Endothelial cell (in vitro differentiated cells): ENCODE measurements around the gene GHITM. TPM values are rescaled to one million over a fixed set of nuclear protein-coding genes. Genes with fewer than 3 reads are reported as not detected.

Experiments
- DNase-seq: peaks from one replicate; pipeline ENCODE4 v3.0.0; 2021; ENCODE audit warnings: low spot score
- H3K27ac Mint-ChIP-seq: one replicate; pipeline ENCODE4 v1.8.0; 2021; ENCODE audit warnings: mixed read lengths, inconsistent platforms; ENCODE audit not compliant: unreplicated experiment
- H3K27me3 Mint-ChIP-seq: one replicate; pipeline ENCODE4 v1.8.0; 2021; ENCODE audit warnings: mild to moderate bottlenecking, moderate library complexity, mixed read lengths, inconsistent platforms; ENCODE audit not compliant: unreplicated experiment
- H3K36me3 Mint-ChIP-seq: one replicate; pipeline ENCODE4 v1.8.0; 2021; ENCODE audit warnings: mild to moderate bottlenecking, low read depth, mixed read lengths, inconsistent platforms; ENCODE audit not compliant: unreplicated experiment
- H3K4me1 Mint-ChIP-seq: one replicate; pipeline ENCODE4 v1.8.0; 2021; ENCODE audit warnings: mild to moderate bottlenecking, mixed read lengths, inconsistent platforms; ENCODE audit not compliant: unreplicated experiment
- H3K4me3 Mint-ChIP-seq: one replicate; pipeline ENCODE4 v1.8.0; 2021; ENCODE audit warnings: mild to moderate bottlenecking, mixed read lengths, inconsistent platforms; ENCODE audit not compliant: unreplicated experiment
- H3K9me3 Mint-ChIP-seq: one replicate; pipeline ENCODE4 v1.8.0; 2021; ENCODE audit warnings: mixed read lengths, inconsistent platforms; ENCODE audit not compliant: unreplicated experiment
- total RNA-seq: library from RNA; stranded (reverse); fragmentation: NEBNext Ultra II Directional; extraction: Animal tissue kit (Norgen Biotek cat#: 25700); gene quantifications from one replicate; pipeline ENCODE4 v1.2.1, GENCODE V29; 2021; ENCODE audit not compliant: unreplicated experiment
- TF ChIP-seq, protein P1 (sequence below): fragments of 200-600 bp; sonication (generic); IDR thresholded peaks from one replicate; pipeline ENCODE4 v1.5.0; 2021; ENCODE audit warnings: antibody characterized with exemption; ENCODE audit not compliant: unreplicated experiment

Gene GHITM
- total RNA-seq, 1 donor from 2014 or later = 97.8 TPM

DNA sequence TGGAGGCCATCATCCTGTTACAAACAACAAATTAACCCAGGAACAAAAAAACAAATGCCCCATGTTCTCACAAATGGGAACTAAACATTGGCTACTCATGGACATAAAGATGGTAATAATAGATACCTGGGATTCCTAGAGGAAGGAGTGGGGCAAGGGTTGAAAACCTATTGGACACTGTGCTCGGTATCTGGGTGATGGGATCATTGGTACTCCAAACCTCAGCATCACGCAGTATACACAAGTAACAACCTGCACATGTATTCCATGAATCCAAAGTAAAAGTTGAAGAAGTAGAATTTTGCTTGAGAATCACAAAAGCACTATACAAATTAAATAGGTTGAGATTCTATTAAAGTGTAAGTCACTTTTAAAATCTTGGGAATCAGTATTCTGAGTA lies 16.7 kb downstream of the GHITM start:
- Mint-ChIP-seq H3K9me3 (no peaks in the 10 kb centered on the region), H3K4me3 (no peak overlapping the region), H3K4me1 (no peaks in the 10 kb centered on the region), H3K27me3 (peaks cover 2% of the 10 kb centered on the region), H3K36me3 (no peaks in the 10 kb centered on the region), H3K27ac (no peak overlapping the region)
- TF ChIP-seq, protein P1, sequence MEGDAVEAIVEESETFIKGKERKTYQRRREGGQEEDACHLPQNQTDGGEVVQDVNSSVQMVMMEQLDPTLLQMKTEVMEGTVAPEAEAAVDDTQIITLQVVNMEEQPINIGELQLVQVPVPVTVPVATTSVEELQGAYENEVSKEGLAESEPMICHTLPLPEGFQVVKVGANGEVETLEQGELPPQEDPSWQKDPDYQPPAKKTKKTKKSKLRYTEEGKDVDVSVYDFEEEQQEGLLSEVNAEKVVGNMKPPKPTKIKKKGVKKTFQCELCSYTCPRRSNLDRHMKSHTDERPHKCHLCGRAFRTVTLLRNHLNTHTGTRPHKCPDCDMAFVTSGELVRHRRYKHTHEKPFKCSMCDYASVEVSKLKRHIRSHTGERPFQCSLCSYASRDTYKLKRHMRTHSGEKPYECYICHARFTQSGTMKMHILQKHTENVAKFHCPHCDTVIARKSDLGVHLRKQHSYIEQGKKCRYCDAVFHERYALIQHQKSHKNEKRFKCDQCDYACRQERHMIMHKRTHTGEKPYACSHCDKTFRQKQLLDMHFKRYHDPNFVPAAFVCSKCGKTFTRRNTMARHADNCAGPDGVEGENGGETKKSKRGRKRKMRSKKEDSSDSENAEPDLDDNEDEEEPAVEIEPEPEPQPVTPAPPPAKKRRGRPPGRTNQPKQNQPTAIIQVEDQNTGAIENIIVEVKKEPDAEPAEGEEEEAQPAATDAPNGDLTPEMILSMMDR = no peak
- no peak for DNase-seq

DNA sequence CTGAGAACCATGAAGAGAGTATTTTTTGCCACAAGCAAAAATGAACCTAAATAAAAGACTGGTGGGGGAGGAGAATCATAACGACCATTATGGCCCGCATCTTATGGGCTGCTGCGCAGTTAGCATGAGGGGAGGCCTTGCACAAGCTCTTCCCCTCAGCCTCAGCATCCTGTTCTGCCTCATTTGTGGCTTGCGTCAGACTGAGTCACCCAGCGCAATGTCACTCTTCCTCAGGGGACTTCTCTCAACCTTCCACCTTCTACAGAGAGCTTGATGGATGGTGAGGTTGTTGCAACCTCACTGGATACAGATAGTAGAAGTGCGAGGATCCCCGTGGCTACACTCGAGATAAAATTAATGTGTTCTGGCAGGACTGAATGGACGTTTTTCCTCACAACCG lies 17.5 kb downstream of the GHITM start:
- H3K27ac Mint-ChIP-seq = no peak overlapping the region
- H3K36me3 Mint-ChIP-seq = no peaks in the 10 kb centered on the region
- H3K9me3 Mint-ChIP-seq = no peaks in the 10 kb centered on the region
- no peaks in the 10 kb centered on the region for H3K4me1 Mint-ChIP-seq
- no peak for DNase-seq
- H3K27me3 Mint-ChIP-seq = peaks cover 2% of the 10 kb centered on the region
- H3K4me3 Mint-ChIP-seq = no peak overlapping the region
- TF ChIP-seq, protein P1 = no peak

DNA sequence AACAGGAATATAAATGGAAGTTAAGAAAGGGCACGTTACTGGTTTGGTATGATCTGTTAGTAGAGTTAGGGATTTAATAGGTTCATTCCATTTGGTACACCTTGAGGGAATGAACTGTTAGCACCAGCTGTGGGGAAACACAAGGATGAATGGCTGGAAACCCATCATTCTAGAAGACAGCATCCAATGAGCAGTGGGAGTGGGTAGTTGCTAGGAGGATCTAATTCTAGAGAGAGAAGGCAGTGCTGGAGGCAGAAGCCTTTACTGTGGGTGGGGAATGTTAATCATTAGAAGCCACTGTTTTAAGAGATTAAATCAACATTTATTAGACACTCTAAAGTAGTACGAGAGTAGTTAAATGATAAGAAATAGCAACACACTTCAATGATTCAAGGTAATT lies 18.8 kb downstream of the GHITM start:
- H3K27ac Mint-ChIP-seq = no peak overlapping the region
- H3K9me3 Mint-ChIP-seq = no peaks in the 10 kb centered on the region
- TF ChIP-seq, protein P1 = no peak
- DNase-seq = no peak
- no peak overlapping the region for H3K4me3 Mint-ChIP-seq
- H3K36me3 Mint-ChIP-seq = no peaks in the 10 kb centered on the region
- H3K4me1 Mint-ChIP-seq = no peaks in the 10 kb centered on the region
- H3K27me3 Mint-ChIP-seq = peaks cover 2% of the 10 kb centered on the region

DNA sequence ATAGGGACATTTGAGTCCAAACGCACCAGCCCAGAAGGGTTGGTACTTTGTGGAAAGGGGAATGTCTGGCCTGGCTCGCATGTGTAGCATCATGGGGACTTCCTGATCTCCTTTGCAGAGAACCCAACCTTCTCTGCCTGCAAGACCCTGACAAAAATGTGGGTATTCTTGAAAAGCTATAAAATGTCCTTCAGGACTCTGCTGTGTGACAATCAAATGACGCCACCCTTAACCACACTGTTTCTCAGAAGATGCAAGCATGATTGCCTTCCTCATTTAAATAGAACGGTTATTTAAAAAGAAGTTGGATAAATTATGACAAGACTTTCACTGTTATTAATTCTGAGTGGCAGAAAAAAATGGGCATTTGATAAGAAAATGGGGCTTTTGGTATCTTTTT lies 19.2 kb downstream of the GHITM start:
- Mint-ChIP-seq H3K4me3 (no peak overlapping the region), H3K36me3 (no peaks in the 10 kb centered on the region), H3K27ac (no peak overlapping the region), H3K27me3 (peaks cover 2% of the 10 kb centered on the region), H3K9me3 (no peaks in the 10 kb centered on the region), H3K4me1 (no peaks in the 10 kb centered on the region)
- DNase-seq = no peak
- TF ChIP-seq, protein P1 = no peak

DNA sequence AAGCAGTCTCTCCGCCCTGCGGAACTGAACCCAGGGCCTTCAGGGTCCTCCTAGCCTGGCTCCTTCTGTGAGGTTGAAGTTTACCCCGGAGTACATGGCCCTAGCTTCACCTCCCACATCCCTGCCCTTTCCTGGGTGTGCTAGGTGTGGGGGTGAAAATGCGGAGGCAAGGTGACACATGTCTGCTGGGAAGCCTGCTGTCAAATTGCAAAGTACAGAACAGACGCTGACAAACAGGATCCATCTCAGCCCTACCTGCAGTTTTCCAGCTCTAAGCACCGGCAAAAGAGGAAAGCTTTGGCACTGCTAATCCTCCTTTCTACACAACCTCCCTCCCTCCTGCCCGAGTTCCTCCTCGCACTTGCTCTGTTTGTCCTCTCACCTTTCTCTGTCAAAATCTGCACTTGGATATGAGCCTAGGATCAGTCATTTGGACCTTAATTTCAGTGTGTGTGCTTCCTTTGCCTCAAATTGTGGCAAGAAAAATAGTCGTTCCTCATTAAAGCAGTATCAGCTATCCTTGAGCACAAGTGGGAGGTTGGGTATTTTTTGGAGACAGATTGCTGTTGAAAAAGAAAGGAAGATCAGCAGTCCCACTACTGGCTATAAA lies 19.9 kb downstream of the GHITM start:
- no peaks in the 10 kb centered on the region for H3K36me3 Mint-ChIP-seq
- peaks cover 2% of the 10 kb centered on the region for H3K27me3 Mint-ChIP-seq
- no peaks in the 10 kb centered on the region for H3K4me1 Mint-ChIP-seq
- TF ChIP-seq, protein P1 = no peak
- H3K4me3 Mint-ChIP-seq = no peak overlapping the region
- no peak overlapping the region for H3K27ac Mint-ChIP-seq
- no peak for DNase-seq
- H3K9me3 Mint-ChIP-seq = no peaks in the 10 kb centered on the region
